Body of pancreas (tissue), 4 donors: Measurements from ENCODE around the gene LRP3. TPM values are rescaled to one million over a fixed set of nuclear protein-coding genes. Genes with fewer than 3 reads are reported as not detected.

ENCODE experiments used
- ATAC-seq: fragments of 150-250 bp; one replicate; pipeline ENCODE4 v1.9.1; 2016
- DNase-seq, 4 donors: peaks; one replicate each; pipeline ENCODE4 v3.0.0-alpha.2; 2019
- H3K27ac ChIP-seq, 4 donors: fragments of 200-600 bp; sonication (generic); 1 replicate in 3 of 4; 2 replicates in 1 of 4; pipeline versions ENCODE4 v1.5.1 to v1.6.1; 2016 to 2019; ENCODE audit warnings: mild to moderate bottlenecking in 1 of 4, mixed read lengths in 1 of 4, moderate library complexity in 1 of 4
- H3K27me3 ChIP-seq, 2 donors: fragments of 200-600 bp; sonication (generic); one replicate each; pipeline ENCODE4 v1.6.0; 2016; ENCODE audit warnings: mild to moderate bottlenecking in 1 of 2
- H3K36me3 ChIP-seq, 2 donors: fragments of 200-600 bp; sonication (generic); replicated peaks in 1 of 2; 2 replicates each; pipeline ENCODE4 v1.5.1; 2016; ENCODE audit warnings: low read depth in 2 of 2; ENCODE audit not compliant: insufficient read depth in 1 of 2
- H3K4me1 ChIP-seq: fragments of 200-600 bp; sonication (generic); one replicate; pipeline ENCODE4 v1.6.0; 2016
- H3K4me3 ChIP-seq, 2 donors: fragments of 200-600 bp; sonication (generic); 1 replicate in 1 of 2; 2 replicates in 1 of 2; pipeline ENCODE4 v1.5.1; 2016 to 2019
- H3K9me3 ChIP-seq, 3 donors: fragments of 200-600 bp; sonication (generic); 1 replicate in 2 of 3; 2 replicates in 1 of 3; pipeline ENCODE4 v1.5.1; 2016
- POLR2A ChIP-seq, 3 donors: fragments of 450-650 bp; IDR thresholded peaks; one replicate each; pipeline ENCODE4 v1.6.1; 2016; ENCODE audit warnings: antibody characterized with exemption in 3 of 3, mild to moderate bottlenecking in 2 of 3
- WGBS, 2 donors: methylation state at CpG; one replicate each; pipeline ENCODE4 v1.1.5; 2017; 5-methylcytosine and 5-hydroxymethylcytosine counted together
- intact Hi-C: fragments of 100-400 bp; cut with DNase I; formaldehyde crosslinking; loops from one replicate; pipeline ENCODE4 v1.15.1; 2023
- total RNA-seq, 2 donors: library from RNA; depleted of rRNA; stranded (reverse); fragments of >200 nt; gene quantifications; one replicate each; pipeline ENCODE4 v1.1.0, GENCODE V29; 2016
- TF ChIP-seq, protein P1 (sequence below), 7 experiments: fragments of 450-650 bp in 4 of 7; fragments of 200-600 bp in 3 of 7; sonication (generic) in 3 of 7; IDR thresholded peaks; one replicate each; pipeline ENCODE4 v1.5.1; 2016 to 2019; ENCODE audit warnings: antibody characterized with exemption in 7 of 7

Gene LRP3
- total RNA-seq, 2 donors from 2014 or later, result 18.1 to 23.3 TPM

DNA sequence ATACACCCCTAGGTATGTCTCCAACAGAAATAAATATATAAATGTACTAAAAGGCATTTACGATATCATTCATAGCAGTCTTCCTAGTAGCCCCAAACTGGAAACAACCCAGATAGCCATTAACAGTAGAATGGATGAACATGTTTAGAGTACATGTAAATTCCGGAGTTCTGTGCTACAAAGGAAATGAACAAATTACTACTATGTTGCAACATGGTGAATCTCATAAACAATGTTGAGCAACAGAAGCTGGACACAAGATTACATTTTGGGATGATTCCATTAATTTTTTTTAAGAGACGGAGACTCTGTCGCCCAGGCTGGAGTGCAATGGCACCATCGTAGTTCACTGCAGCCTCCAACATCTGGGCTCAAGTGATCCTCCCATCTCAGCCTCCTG lies 37.4 kb downstream of the LRP3 start:
- TF ChIP-seq, protein P1, sequence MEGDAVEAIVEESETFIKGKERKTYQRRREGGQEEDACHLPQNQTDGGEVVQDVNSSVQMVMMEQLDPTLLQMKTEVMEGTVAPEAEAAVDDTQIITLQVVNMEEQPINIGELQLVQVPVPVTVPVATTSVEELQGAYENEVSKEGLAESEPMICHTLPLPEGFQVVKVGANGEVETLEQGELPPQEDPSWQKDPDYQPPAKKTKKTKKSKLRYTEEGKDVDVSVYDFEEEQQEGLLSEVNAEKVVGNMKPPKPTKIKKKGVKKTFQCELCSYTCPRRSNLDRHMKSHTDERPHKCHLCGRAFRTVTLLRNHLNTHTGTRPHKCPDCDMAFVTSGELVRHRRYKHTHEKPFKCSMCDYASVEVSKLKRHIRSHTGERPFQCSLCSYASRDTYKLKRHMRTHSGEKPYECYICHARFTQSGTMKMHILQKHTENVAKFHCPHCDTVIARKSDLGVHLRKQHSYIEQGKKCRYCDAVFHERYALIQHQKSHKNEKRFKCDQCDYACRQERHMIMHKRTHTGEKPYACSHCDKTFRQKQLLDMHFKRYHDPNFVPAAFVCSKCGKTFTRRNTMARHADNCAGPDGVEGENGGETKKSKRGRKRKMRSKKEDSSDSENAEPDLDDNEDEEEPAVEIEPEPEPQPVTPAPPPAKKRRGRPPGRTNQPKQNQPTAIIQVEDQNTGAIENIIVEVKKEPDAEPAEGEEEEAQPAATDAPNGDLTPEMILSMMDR (IDR thresholded peaks at IDR 0.05), result no peak
- TF ChIP-seq POLR2A (IDR thresholded peaks at IDR 0.05), result no peak
- 68 to 72% methylated on average over 5 of the region's 5 CpGs for WGBS, 2 donors

DNA sequence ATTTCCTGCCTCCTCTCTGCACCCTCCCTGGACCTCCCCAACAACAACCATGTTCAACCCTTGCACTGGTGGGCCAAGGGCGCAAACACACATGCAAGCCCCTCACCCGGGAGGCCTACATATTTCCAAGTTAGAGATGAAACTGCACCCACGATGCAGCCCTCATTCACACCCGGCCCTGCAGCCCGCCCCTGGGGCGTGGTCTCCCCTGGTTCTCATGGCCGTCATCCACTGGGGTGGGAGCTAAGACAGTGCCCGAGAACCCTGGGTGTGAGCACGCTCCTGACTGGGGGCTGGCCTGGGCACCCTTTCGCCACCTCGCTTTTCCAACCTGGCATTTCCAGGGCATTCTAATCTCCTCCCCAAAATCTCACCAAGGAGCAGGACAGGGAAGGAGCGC lies 38.5 kb downstream of the LRP3 start:
- DNase-seq, result no peak
- 59 to 70% methylated on average over 12 of the region's 12 CpGs for WGBS, 2 donors
- Histone ChIP-seq H3K9me3 (peaks cover 0 to 11% (median 0%) of the 10 kb centered on the region in 3 donors), H3K4me3 (no peak overlapping the region), H3K27ac (no peak overlapping the region), H3K27me3 (no peaks in the 10 kb centered on the region), H3K36me3 (no peaks in the 10 kb centered on the region), H3K4me1 (no peaks in the 10 kb centered on the region)
- TF ChIP-seq, protein P1 (IDR thresholded peaks at IDR 0.05), result no peak
- TF ChIP-seq POLR2A (IDR thresholded peaks at IDR 0.05), result no peak
- ATAC-seq, result no peak
- intact Hi-C loops, result loop anchor here (10.0 kb wide), 1 partner anchor 532 kb away; no protein-coding TSS in a partner anchor

More for the DNA sequence above, 37.4 kb downstream of the LRP3 start:
- no peak overlapping the region for H3K27ac ChIP-seq
- H3K36me3 ChIP-seq, result no peaks in the 10 kb centered on the region
- peaks cover 0 to 9% of the 10 kb centered on the region in 2 donors for H3K27me3 ChIP-seq
- no peak overlapping the region for H3K4me3 ChIP-seq
- DNase-seq (no peak), ATAC-seq (no peak)
- H3K4me1 ChIP-seq, result peaks cover 2% of the 10 kb centered on the region
- intact Hi-C loops, result loop anchor here (10.0 kb wide), 1 partner anchor 533 kb away; no protein-coding TSS in a partner anchor
- peaks cover 0 to 17% (median 0%) of the 10 kb centered on the region in 3 donors for H3K9me3 ChIP-seq

DNA sequence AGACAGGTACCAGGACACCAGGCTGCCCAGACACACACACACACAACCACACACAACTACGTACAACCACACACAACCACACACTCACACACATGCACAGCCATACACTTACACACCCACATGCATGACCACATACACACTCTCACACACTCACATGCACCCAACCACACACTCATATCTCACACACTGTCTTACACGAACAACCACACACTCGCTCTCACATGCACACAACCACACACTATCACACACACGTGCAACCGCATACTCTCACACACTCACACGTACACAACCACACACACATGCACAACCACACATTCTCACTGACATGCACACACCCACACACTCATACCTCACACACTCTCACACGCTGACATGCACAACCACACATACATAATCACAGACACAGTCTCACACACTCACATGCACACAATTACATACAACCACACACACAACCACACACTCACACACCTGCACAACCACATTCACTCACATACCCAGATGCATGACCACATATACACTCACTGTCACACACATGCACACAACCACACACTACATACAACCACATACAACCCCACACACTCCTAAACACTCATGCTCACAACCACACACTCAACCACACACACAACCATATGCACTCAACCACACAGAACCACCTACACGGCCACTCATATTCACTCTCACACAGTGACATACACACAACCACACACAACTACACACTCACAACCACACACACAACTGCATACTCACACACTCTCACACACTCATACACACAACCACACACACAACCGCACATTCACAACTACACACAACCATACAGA lies 39.1 kb downstream of the LRP3 start:
- Histone ChIP-seq H3K4me1 (no peaks in the 10 kb centered on the region), H3K27ac (no peak overlapping the region), H3K9me3 (peaks cover 0 to 7% (median 0%) of the 10 kb centered on the region in 3 donors), H3K36me3 (no peaks in the 10 kb centered on the region), H3K27me3 (no peaks in the 10 kb centered on the region), H3K4me3 (no peak overlapping the region)
- DNase-seq (no peak), ATAC-seq (no peak)
- WGBS, 2 donors, result 73 to 80% methylated on average over 9 of the region's 9 CpGs
- intact Hi-C loops, result loop anchor here (10.0 kb wide), 1 partner anchor 532 kb away; no protein-coding TSS in a partner anchor
- TF ChIP-seq POLR2A (IDR thresholded peaks at IDR 0.05), result no peak
- TF ChIP-seq, protein P1 (IDR thresholded peaks at IDR 0.05), result no peak

DNA sequence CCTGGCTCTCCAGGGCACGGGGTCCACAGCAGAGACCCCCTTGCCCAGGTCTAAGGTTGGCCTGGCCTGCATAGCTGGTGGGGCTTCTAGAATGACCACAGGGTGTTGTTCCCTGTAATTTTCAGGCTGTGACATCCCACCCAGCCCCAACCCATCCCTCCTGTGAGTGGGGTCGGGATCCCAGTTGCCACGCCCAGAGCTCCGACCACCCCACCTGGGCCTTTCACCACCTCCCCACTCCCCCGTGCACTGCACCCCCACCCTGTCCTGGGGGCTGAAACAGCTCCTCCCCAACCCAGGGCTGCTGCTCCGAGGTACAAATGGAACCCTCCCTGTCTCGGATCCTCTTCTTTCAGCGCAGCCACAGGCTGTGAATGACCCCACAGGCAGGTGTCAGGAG lies 40.0 kb downstream of the LRP3 start:
- ATAC-seq, result no peak
- intact Hi-C loops, result loop anchor here (10.0 kb wide), 1 partner anchor 531 kb away; no protein-coding TSS in a partner anchor

More for the DNA sequence above, 40.0 kb downstream of the LRP3 start:
- DNase-seq, result no peak
- H3K9me3 ChIP-seq, result no peaks in the 10 kb centered on the region
- no peaks in the 10 kb centered on the region for H3K27me3 ChIP-seq
- no peak for TF ChIP-seq POLR2A (IDR thresholded peaks at IDR 0.05)
- TF ChIP-seq, protein P1 (IDR thresholded peaks at IDR 0.05), result no peak
- H3K4me3 ChIP-seq, result no peak overlapping the region
- no peak overlapping the region for H3K27ac ChIP-seq
- H3K36me3 ChIP-seq, result no peaks in the 10 kb centered on the region
- H3K4me1 ChIP-seq, result no peaks in the 10 kb centered on the region
- 65 to 77% methylated on average over 8 of the region's 8 CpGs for WGBS, 2 donors
